ENCODE data around the gene BORCS6.
A peak's percentile ranks its signal among the peaks of the same experiment; 100 is the strongest.

BORCS6 gene

DNA sequence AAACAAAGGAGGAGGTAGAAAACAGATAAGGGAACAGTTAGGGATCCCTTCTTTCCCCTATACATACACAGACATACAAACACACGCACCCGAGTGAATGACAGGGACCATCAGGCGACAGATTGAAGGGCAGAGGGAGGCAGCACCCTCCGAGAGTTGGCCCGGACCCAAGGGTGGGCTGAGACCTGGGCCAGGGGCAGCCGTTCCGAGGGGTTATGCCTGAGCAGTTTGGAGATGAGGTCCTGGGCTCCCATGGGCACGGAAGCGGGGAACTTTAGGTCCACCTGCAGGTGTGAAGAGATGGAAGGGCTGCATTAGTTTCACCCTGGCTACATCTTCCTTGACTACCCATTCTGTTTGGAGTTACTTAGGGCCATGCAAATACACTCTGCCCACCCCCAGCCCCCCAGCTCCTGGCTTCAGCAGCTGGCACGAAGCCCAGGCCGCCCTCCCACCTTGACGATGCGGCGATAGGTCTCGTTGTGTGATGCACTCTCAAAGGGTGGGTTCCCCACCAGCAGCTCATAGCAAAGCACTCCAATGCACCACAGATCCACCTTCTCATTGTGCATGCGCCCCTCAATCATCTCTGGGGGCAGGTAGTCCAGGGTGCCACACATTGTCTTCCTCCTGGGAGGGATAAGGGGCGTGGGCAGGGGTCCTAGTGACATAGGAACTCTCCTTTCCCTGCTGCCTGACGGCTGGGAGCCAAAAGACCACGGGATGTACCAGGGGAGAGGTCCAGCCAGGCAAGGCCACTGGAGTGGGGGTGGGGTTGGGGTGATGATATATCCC, 15.0 kb upstream of the BORCS6 start:
- no peak for TF ChIP-seq SIN3A (IDR thresholded peaks at IDR 0.05; ENCODE audit: borderline replicate concordance, insufficient read depth, low read length)
- no peak for TF ChIP-seq TAF1 (IDR thresholded peaks at IDR 0.05; ENCODE audit: borderline replicate concordance, insufficient read depth, low read length)
- no peak for TF ChIP-seq FOXP2 (optimal IDR thresholded peaks at IDR 0.05; ENCODE audit: borderline replicate concordance, extremely low read depth, extremely low read length, insufficient read depth)
- TF ChIP-seq POLR2AphosphoS5 (IDR thresholded peaks at IDR 0.05; ENCODE audit: low read depth, low read length), result peak; percentile 49
- TF ChIP-seq, protein P1, sequence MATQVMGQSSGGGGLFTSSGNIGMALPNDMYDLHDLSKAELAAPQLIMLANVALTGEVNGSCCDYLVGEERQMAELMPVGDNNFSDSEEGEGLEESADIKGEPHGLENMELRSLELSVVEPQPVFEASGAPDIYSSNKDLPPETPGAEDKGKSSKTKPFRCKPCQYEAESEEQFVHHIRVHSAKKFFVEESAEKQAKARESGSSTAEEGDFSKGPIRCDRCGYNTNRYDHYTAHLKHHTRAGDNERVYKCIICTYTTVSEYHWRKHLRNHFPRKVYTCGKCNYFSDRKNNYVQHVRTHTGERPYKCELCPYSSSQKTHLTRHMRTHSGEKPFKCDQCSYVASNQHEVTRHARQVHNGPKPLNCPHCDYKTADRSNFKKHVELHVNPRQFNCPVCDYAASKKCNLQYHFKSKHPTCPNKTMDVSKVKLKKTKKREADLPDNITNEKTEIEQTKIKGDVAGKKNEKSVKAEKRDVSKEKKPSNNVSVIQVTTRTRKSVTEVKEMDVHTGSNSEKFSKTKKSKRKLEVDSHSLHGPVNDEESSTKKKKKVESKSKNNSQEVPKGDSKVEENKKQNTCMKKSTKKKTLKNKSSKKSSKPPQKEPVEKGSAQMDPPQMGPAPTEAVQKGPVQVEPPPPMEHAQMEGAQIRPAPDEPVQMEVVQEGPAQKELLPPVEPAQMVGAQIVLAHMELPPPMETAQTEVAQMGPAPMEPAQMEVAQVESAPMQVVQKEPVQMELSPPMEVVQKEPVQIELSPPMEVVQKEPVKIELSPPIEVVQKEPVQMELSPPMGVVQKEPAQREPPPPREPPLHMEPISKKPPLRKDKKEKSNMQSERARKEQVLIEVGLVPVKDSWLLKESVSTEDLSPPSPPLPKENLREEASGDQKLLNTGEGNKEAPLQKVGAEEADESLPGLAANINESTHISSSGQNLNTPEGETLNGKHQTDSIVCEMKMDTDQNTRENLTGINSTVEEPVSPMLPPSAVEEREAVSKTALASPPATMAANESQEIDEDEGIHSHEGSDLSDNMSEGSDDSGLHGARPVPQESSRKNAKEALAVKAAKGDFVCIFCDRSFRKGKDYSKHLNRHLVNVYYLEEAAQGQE (IDR thresholded peaks at IDR 0.05; ENCODE audit: insufficient read depth in 1 of 2, low read depth in 2 of 2, low read length in 2 of 2), result no peak

DNA sequence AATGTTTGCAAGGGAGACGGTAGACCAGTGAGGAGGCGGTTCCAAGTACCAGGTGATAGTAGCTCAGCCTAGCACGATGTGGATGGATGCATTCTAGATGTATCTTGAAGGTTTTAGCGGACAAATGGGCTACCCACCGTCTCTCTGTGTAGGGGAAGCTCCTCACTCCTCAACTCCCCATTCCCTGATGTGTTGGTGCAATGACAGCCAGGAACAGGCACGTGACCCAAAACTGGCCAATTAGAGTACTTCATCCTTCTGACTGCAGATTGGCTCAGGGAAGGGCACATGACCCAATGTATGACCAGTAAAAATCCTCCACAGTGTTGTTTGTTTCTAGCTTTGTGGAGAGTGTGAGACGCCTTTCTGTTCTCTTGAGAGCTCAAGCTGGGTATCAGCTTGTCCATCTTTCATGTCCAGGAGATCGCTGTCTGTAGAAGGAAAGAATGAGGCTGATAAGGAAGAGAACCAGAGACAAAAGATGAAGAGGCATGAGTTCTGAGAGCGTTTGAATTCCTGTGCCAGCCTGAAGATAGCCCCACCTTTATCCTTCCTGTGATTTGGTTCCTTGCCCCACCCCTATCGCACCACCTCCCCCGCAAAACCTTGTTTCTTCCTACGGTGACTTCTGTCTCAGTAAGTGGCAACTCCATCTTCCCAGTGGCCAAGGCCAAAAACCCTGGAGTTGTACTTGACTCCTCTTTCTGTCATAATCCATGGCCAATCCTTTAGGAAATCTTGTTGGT, 2.3 kb upstream of the BORCS6 start:
- TF ChIP-seq FOXP2 (optimal IDR thresholded peaks at IDR 0.05; ENCODE audit: borderline replicate concordance, extremely low read depth, extremely low read length, insufficient read depth) (no peak), POLR2AphosphoS5 (IDR thresholded peaks at IDR 0.05; ENCODE audit: low read depth, low read length) (peak; percentile 91), TAF1 (IDR thresholded peaks at IDR 0.05; ENCODE audit: borderline replicate concordance, insufficient read depth, low read length) (peak; percentile 74; the same call in 1 of the 2 replicates), SIN3A (IDR thresholded peaks at IDR 0.05; ENCODE audit: borderline replicate concordance, insufficient read depth, low read length) (peak; percentile 59; the same call in 1 of the 2 replicates)

DNA sequence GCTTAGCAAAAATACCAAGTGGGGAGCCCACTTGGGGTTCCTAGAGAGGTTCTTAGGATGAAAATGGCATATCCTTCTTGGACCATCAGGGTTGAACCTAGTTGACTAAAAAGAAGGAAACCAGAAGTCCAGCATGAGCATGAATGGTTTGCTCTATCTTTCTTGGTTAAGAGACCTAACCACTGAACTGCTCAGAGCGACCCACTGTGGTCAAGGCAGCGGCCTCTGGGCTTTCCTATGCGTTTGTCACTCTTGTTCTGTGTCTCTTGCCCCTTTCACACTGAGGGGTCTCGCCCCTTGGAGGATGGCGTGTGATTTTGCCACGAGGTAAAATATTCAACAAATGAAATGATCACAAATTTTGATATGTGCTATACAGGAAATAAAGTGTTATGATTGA, 526 bp upstream of the BORCS6 start:
- TF ChIP-seq TAF1 (IDR thresholded peaks at IDR 0.05; ENCODE audit: borderline replicate concordance, insufficient read depth, low read length) (no peak), FOXP2 (optimal IDR thresholded peaks at IDR 0.05; ENCODE audit: borderline replicate concordance, extremely low read depth, extremely low read length, insufficient read depth) (no peak), SIN3A (IDR thresholded peaks at IDR 0.05; ENCODE audit: borderline replicate concordance, insufficient read depth, low read length) (no peak), POLR2AphosphoS5 (IDR thresholded peaks at IDR 0.05; ENCODE audit: low read depth, low read length) (no peak)
- TF ChIP-seq, protein P1 (IDR thresholded peaks at IDR 0.05; ENCODE audit: insufficient read depth in 1 of 2, low read depth in 2 of 2, low read length in 2 of 2), result no peak

DNA sequence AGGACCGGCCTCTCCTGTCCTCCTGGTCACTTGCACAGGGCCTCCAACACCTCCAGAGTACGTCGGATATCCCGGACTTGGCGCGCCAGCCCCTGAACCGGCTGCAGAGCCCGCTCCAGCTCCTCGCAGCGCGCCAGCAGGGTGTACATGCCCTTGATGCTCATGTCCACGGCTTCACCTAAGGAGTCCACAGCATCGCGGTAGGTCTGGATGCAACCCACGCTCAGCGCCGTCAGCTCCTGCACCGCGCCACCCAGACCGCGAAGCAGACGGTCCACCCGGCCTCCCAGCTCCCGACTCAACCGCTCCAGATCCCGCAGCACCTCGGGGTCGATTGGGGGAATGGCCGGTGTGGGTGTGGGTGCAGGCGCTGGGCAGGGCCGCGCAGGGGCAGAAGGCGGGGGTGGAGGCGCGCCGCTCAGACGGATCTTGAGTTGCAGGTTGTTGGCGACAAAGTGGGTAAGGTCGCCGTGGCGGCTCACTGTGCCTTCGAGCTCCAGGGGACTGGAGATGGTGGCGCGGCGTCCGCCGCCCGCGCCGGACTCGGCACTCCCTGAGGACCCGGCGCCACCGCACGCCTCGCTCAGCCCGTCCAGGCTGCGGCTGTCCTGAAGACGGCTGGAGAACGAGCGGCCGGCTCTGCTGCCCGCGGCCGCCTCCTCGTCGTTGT, 804 bp downstream of the BORCS6 start:
- TF ChIP-seq FOXP2 (optimal IDR thresholded peaks at IDR 0.05; ENCODE audit: borderline replicate concordance, extremely low read depth, extremely low read length, insufficient read depth), result no peak

DNA sequence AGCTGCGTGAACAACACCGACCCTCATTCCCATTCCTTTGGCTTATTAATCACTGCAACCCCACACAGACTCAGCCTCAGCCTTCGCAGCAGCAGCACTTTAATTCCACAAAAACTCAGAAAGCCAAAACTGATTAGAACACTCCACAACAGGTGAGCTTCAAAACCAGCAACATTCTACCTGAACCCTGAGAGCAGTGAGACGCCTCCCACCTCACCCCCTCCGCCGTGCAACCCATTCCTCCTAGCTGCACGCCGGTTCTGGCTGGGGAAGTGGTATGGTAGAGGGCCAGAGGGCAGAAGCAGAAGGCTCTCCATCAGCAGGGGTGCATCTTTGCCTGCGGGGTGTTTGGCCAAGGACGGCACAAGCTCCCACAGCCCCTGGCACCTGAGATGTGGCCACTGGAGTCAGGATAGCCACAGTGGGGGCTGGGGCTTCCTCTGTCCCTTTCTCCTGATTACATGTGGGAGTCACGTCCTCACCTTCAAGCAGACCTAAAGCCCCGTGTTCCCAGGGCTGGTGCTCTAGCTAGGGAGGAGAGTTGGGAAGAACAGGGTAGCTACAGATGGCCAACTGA, 1.6 kb downstream of the BORCS6 start:
- no peak for TF ChIP-seq POLR2AphosphoS5 (IDR thresholded peaks at IDR 0.05; ENCODE audit: low read depth, low read length)
- TF ChIP-seq FOXP2 (optimal IDR thresholded peaks at IDR 0.05; ENCODE audit: borderline replicate concordance, extremely low read depth, extremely low read length, insufficient read depth), result no peak
- TF ChIP-seq, protein P1 (IDR thresholded peaks at IDR 0.05; ENCODE audit: insufficient read depth in 1 of 2, low read depth in 2 of 2, low read length in 2 of 2), result no peak
- TF ChIP-seq TAF1 (IDR thresholded peaks at IDR 0.05; ENCODE audit: borderline replicate concordance, insufficient read depth, low read length), result no peak
- TF ChIP-seq SIN3A (IDR thresholded peaks at IDR 0.05; ENCODE audit: borderline replicate concordance, insufficient read depth, low read length), result no peak

All from PFSK-1 (cell line).